Measurements from ENCODE around the gene ANKZF1. TPM values are rescaled to one million over a fixed set of nuclear protein-coding genes. Genes with fewer than 3 reads are reported as not detected.

ANKZF1 gene
- total and polyA plus RNA-seq, 10 of the 15 experiments (the other 5 are each of a cell fraction or from before 2014, with no cell fraction given): 3.1 to 104 (median 35.0) TPM

DNA sequence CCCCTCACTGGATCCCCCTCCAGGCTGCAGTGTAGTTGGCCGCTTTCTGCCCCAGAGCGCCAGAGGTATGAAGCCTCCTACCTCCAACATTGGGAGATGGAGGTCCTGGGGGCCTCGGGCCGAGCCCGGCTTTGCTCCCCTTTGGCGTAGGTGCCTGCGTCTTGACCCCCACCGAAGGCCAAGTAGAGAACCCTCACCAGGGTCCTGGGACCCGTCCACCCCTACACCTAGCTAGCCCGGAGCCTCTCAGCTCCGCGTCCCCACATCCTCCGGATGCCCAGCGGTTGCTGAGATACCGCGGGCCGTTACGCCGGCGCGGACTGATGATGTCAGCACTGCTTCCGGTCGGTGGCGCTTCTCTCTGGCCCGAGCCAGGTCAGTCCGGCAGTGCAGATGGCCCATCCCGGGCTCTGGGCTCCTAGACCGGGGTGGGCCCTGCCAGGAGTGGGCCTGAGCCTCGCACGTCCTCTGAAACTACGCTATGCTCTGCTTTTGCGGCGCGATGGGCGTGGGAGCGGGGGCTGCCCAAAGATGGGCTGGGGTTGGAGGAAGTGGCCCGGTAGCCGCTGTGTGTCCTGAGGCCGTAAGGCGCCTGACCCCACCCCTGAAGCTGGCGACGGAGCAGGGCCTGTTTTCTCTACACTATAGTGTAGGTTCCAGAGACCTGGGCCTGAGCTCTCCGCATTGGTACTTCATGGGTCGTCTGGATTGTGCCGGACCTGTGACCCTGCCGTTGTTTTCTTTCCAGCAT is 15.7 kb downstream of the ANKZF1 start, which contains the start of the genes GLB1L and STK16 (continued):
- TF ChIP-seq RELB (IDR thresholded peaks at IDR 0.05; ENCODE audit: low read depth) (peak; percentile 90), POU2F2 (IDR thresholded peaks at IDR 0.05; ENCODE audit: borderline replicate concordance, low read depth, low read length) (peak; percentile 45; the same call in 1 of the 3 replicates), NFYB (IDR thresholded peaks at IDR 0.05; ENCODE audit: insufficient read depth, low read depth, low read length) (no peak), BCLAF1 (IDR thresholded peaks at IDR 0.05) (no peak), SIX5 (IDR thresholded peaks at IDR 0.05; ENCODE audit: low read depth, low read length, severe bottlenecking) (peak; percentile 38), POLR2AphosphoS5 (IDR thresholded peaks at IDR 0.05; ENCODE audit: low read length) (peak; percentile 86), SMAD1 (IDR thresholded peaks at IDR 0.05; ENCODE audit: low read depth, partially characterized antibody) (peak; percentile 35), KDM1A (IDR thresholded peaks at IDR 0.05; ENCODE audit: borderline replicate concordance) (no peak), ATF2 (IDR thresholded peaks at IDR 0.05; ENCODE audit: low read length) (no peak), CBFB (IDR thresholded peaks at IDR 0.05; ENCODE audit: low read depth) (peak; percentile 76), RFX5 (IDR thresholded peaks at IDR 0.05; ENCODE audit: low read depth, low read length) (no peak), TCF12 (IDR thresholded peaks at IDR 0.05; ENCODE audit: low read depth, low read length) (no peak), RUNX3 (IDR thresholded peaks at IDR 0.05; ENCODE audit: low read length) (peak; percentile 75), POLR2AphosphoS2 (IDR thresholded peaks at IDR 0.05; ENCODE audit: low read depth, low read length) (peak; percentile 72), HSF1 (IDR thresholded peaks at IDR 0.05; ENCODE audit: low read depth, low read length) (no peak), BHLHE40 (IDR thresholded peaks at IDR 0.05; ENCODE audit: borderline replicate concordance in 1 of 2, low read depth in 2 of 2, low read length in 1 of 2) (peak in 1 of 2 experiments; percentile 55; a peak in 1 of 4 replicates), TCF3 (IDR thresholded peaks at IDR 0.05; ENCODE audit: borderline replicate concordance, insufficient read depth, low read depth, low read length) (0 out of 2 replicates have a peak, but pooled peaks have one; percentile 29)
- TF ChIP-seq, protein P1, sequence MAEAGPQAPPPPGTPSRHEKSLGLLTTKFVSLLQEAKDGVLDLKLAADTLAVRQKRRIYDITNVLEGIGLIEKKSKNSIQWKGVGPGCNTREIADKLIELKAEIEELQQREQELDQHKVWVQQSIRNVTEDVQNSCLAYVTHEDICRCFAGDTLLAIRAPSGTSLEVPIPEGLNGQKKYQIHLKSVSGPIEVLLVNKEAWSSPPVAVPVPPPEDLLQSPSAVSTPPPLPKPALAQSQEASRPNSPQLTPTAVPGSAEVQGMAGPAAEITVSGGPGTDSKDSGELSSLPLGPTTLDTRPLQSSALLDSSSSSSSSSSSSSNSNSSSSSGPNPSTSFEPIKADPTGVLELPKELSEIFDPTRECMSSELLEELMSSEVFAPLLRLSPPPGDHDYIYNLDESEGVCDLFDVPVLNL (IDR thresholded peaks at IDR 0.05; ENCODE audit: low read depth, low read length): no peak
- TF ChIP-seq, protein P2, sequence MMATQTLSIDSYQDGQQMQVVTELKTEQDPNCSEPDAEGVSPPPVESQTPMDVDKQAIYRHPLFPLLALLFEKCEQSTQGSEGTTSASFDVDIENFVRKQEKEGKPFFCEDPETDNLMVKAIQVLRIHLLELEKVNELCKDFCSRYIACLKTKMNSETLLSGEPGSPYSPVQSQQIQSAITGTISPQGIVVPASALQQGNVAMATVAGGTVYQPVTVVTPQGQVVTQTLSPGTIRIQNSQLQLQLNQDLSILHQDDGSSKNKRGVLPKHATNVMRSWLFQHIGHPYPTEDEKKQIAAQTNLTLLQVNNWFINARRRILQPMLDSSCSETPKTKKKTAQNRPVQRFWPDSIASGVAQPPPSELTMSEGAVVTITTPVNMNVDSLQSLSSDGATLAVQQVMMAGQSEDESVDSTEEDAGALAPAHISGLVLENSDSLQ (IDR thresholded peaks at IDR 0.05): peak; percentile 32; the same call in 1 of the 2 replicates
